Mesendoderm (in vitro differentiated cells): Measurements from ENCODE around the gene TXNDC11.

ENCODE experiments used
- DNase-seq: peaks from one replicate; pipeline ENCODE4 v3.0.0; 2013
- H2AK5ac ChIP-seq: 2 replicates; pipeline ENCODE4 v1.6.1; 2013; ENCODE audit warnings: low read length, inconsistent platforms
- H2BK120ac ChIP-seq: 2 replicates; pipeline ENCODE4 v1.6.1; 2013; ENCODE audit warnings: low read depth, mild to moderate bottlenecking, low read length, moderate library complexity, mixed read lengths
- H2BK15ac ChIP-seq: replicated peaks from 2 replicates; pipeline ENCODE4 v1.6.1; 2013; ENCODE audit warnings: low read depth, mild to moderate bottlenecking, moderate library complexity
- H2BK5ac ChIP-seq: 2 replicates; pipeline ENCODE4 v1.6.1; 2013; ENCODE audit warnings: low read length, inconsistent platforms
- H3K18ac ChIP-seq: 2 replicates; pipeline ENCODE4 v1.6.1; 2013; ENCODE audit warnings: mild to moderate bottlenecking, low read length, mixed read lengths
- H3K23ac ChIP-seq: one replicate; pipeline ENCODE4 v1.6.1; 2013; ENCODE audit warnings: low read length
- H3K27ac ChIP-seq: 2 replicates; pipeline ENCODE4 v1.5.1; 2013; ENCODE audit warnings: low read depth, mild to moderate bottlenecking, inconsistent platforms, low read length, moderate library complexity
- H3K27me3 ChIP-seq: 2 replicates; pipeline ENCODE4 v1.6.1; 2013; ENCODE audit warnings: low read length, control low read depth, mild to moderate bottlenecking, inconsistent platforms; ENCODE audit not compliant: insufficient read depth, poor library complexity
- H3K36me3 ChIP-seq: 2 replicates; pipeline ENCODE4 v1.6.1; 2013; ENCODE audit warnings: low read length, inconsistent platforms; ENCODE audit not compliant: control insufficient read depth, insufficient read depth
- H3K4ac ChIP-seq: one replicate; pipeline ENCODE4 v1.6.1; 2013; ENCODE audit warnings: low read depth, mild to moderate bottlenecking, low read length, moderate library complexity
- H3K4me1 ChIP-seq: 2 replicates; pipeline ENCODE4 v1.6.1; 2013; ENCODE audit warnings: low read depth, low read length, inconsistent platforms; ENCODE audit not compliant: control insufficient read depth
- H3K4me2 ChIP-seq: 2 replicates; pipeline ENCODE4 v1.6.1; 2013; ENCODE audit warnings: low read length
- H3K4me3 ChIP-seq: 2 replicates; pipeline ENCODE4 v1.5.1; 2013; ENCODE audit warnings: mild to moderate bottlenecking, low read length
- H3K56ac ChIP-seq: one replicate; pipeline ENCODE4 v1.6.1; 2013; ENCODE audit warnings: low read length
- H3K79me1 ChIP-seq: 2 replicates; pipeline ENCODE4 v1.6.1; 2013; ENCODE audit warnings: low read length, inconsistent platforms
- H3K79me2 ChIP-seq: 2 replicates; pipeline ENCODE4 v1.6.1; 2013; ENCODE audit warnings: mild to moderate bottlenecking, low read length; ENCODE audit not compliant: control insufficient read depth, insufficient read depth
- H3K9ac ChIP-seq: 2 replicates; pipeline ENCODE4 v1.6.1; 2013; ENCODE audit warnings: low read length, inconsistent platforms
- H4K5ac ChIP-seq: one replicate; pipeline ENCODE4 v1.6.1; 2013; ENCODE audit warnings: low read length
- H4K8ac ChIP-seq: one replicate; pipeline ENCODE4 v1.6.1; 2013; ENCODE audit warnings: low read depth, mild to moderate bottlenecking, control low read depth, low read length, moderate library complexity
- WGBS: extraction: QIAGEN DNeasy Blood & Tissue Kit; methylation state at CpG from one replicate; pipeline ENCODE4 v1.1.7; 2013; ENCODE audit warnings: low lambda C conversion rate, missing lambda C conversion rate; ENCODE audit not compliant: insufficient coverage; ENCODE audit errors: extremely low coverage; 5-methylcytosine and 5-hydroxymethylcytosine counted together

TXNDC11 gene

DNA sequence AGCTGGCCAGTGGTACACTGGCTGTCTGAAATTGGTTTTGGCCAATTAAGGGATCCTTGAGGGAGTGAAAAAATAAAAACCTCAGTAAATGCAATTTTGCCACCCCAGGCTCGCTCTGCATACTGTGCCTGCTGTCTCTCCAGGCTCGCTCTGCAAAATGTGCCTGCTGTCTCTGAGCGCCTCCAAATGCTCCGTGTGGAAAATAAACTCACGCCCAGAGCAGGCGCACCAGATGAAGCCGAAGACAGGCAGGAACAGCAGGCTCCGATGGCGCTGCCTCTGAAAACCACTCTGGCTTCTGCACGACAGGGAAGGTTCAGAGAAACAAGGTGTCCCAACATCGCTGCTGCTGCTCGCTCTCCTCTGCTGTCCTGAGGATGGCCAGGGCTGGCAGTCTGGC, 45.3 kb downstream of the TXNDC11 start:
- no peak overlapping the region for H2AK5ac ChIP-seq
- H3K27ac ChIP-seq, result no peak overlapping the region
- no peak overlapping the region for H3K4me2 ChIP-seq
- H3K79me2 ChIP-seq, result no peaks in the 10 kb centered on the region
- H3K27me3 ChIP-seq, result no peaks in the 10 kb centered on the region
- H4K5ac ChIP-seq, result no peak overlapping the region
- peaks cover 8% of the 10 kb centered on the region for H3K36me3 ChIP-seq
- DNase-seq, result no peak
- no peak overlapping the region for H3K23ac ChIP-seq
- H3K9ac ChIP-seq, result no peak overlapping the region
- no peak overlapping the region for H3K18ac ChIP-seq
- H2BK5ac ChIP-seq, result no peak overlapping the region
- no peaks in the 10 kb centered on the region for H3K4me1 ChIP-seq
- no CpG with 5 or more reads among the region's 12 CpGs for WGBS
- no peak overlapping the region for H2BK15ac ChIP-seq
- no peak overlapping the region for H3K56ac ChIP-seq
- H2BK120ac ChIP-seq, result no peak overlapping the region
- no peak overlapping the region for H3K4me3 ChIP-seq
- peaks cover 2% of the 10 kb centered on the region for H3K79me1 ChIP-seq
- H4K8ac ChIP-seq, result no peak overlapping the region
- no peak overlapping the region for H3K4ac ChIP-seq

- Histone ChIP-seq H3K79me2 (no peaks in the 10 kb centered on the region), H3K27me3 (no peaks in the 10 kb centered on the region), H3K9ac (no peak overlapping the region), H3K36me3 (peaks cover 11% of the 10 kb centered on the region), H3K79me1 (peaks cover 2% of the 10 kb centered on the region), H2AK5ac (no peak overlapping the region), H2BK5ac (no peak overlapping the region), H3K4me2 (no peak overlapping the region), H3K27ac (no peak overlapping the region), H2BK120ac (no peak overlapping the region), H3K18ac (no peak overlapping the region), H3K23ac (no peak overlapping the region), H4K8ac (no peak overlapping the region), H4K5ac (no peak overlapping the region), H3K4me1 (no peaks in the 10 kb centered on the region), H2BK15ac (no peak overlapping the region), H3K4me3 (no peak overlapping the region), H3K56ac (no peak overlapping the region), H3K4ac (no peak overlapping the region)
- WGBS, result no CpG with 5 or more reads among the region's 12 CpGs
- no peak for DNase-seq
Measured at GRCh38 chr16:11696266-11697012, 46.2 kb downstream of the TXNDC11 start.

GRCh38 chr16:11692651-11693050, 50.0 kb downstream of the TXNDC11 start:
- Histone ChIP-seq H3K79me1 (no peaks in the 10 kb centered on the region), H3K4me1 (no peaks in the 10 kb centered on the region), H2BK15ac (no peak overlapping the region), H2BK5ac (no peak overlapping the region), H3K27ac (no peak overlapping the region), H3K18ac (no peak overlapping the region), H3K79me2 (no peaks in the 10 kb centered on the region), H2BK120ac (no peak overlapping the region), H3K23ac (no peak overlapping the region), H3K36me3 (peaks cover 11% of the 10 kb centered on the region), H4K5ac (no peak overlapping the region), H3K4ac (no peak overlapping the region), H3K9ac (no peak overlapping the region), H3K4me2 (no peak overlapping the region), H2AK5ac (no peak overlapping the region), H4K8ac (no peak overlapping the region), H3K4me3 (no peak overlapping the region), H3K27me3 (no peaks in the 10 kb centered on the region), H3K56ac (no peak overlapping the region)
- no CpG with 5 or more reads among the region's 6 CpGs for WGBS
- no peak for DNase-seq

- no peak overlapping the region for H2BK5ac ChIP-seq
- no peak overlapping the region for H4K8ac ChIP-seq
- no peaks in the 10 kb centered on the region for H3K79me2 ChIP-seq
- no CpG with 5 or more reads among the region's 8 CpGs for WGBS
- H3K18ac ChIP-seq, result no peak overlapping the region
- no peak overlapping the region for H2BK15ac ChIP-seq
- H3K27me3 ChIP-seq, result no peaks in the 10 kb centered on the region
- no peak overlapping the region for H4K5ac ChIP-seq
- H3K36me3 ChIP-seq, result peaks cover 12% of the 10 kb centered on the region
- no peak overlapping the region for H3K56ac ChIP-seq
- H3K4ac ChIP-seq, result no peak overlapping the region
- no peak overlapping the region for H3K4me2 ChIP-seq
- DNase-seq, result no peak
- H3K4me3 ChIP-seq, result no peak overlapping the region
- no peak overlapping the region for H3K9ac ChIP-seq
- no peaks in the 10 kb centered on the region for H3K4me1 ChIP-seq
- H3K27ac ChIP-seq, result no peak overlapping the region
- H2AK5ac ChIP-seq, result no peak overlapping the region
- no peak overlapping the region for H2BK120ac ChIP-seq
- no peak overlapping the region for H3K23ac ChIP-seq
- no peaks in the 10 kb centered on the region for H3K79me1 ChIP-seq
Measured at GRCh38 chr16:11692171-11692570, 50.5 kb downstream of the TXNDC11 start.

- Histone ChIP-seq H3K4ac (no peak overlapping the region), H2AK5ac (no peak overlapping the region), H3K27ac (no peak overlapping the region), H2BK120ac (no peak overlapping the region), H3K4me1 (no peaks in the 10 kb centered on the region), H3K56ac (no peak overlapping the region), H3K18ac (no peak overlapping the region), H4K8ac (no peak overlapping the region), H2BK5ac (no peak overlapping the region), H3K79me2 (no peaks in the 10 kb centered on the region), H4K5ac (no peak overlapping the region), H3K36me3 (peaks cover 12% of the 10 kb centered on the region), H3K79me1 (no peaks in the 10 kb centered on the region), H3K23ac (no peak overlapping the region), H3K9ac (no peak overlapping the region), H3K4me2 (no peak overlapping the region), H3K4me3 (no peak overlapping the region), H3K27me3 (no peaks in the 10 kb centered on the region), H2BK15ac (no peak overlapping the region)
- DNase-seq, result no peak
- WGBS, result no CpG with 5 or more reads among the region's 15 CpGs
Measured at GRCh38 chr16:11691771-11692170, 50.9 kb downstream of the TXNDC11 start.

DNA sequence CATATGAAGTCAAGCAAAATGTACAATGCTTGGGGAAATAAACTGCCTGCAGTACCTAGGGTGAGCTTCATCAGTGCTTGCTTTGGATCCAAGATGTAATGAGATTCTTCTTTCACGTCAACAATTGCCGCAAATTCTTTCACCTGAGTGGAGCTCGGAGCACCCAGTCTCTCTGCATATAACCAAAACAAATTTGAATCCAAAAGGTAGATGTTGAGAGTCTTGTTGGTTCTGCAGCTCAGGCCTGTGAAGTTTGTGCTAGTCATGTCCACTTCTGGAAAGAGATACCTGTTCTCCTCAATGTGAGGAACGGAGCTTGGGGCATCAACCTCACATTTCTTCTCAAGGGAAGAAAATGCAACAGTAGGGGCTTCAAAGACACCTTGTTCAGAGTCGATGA, 51.4 kb downstream of the TXNDC11 start:
- Histone ChIP-seq H3K18ac (no peak overlapping the region), H3K27me3 (no peaks in the 10 kb centered on the region), H4K8ac (no peak overlapping the region), H2AK5ac (no peak overlapping the region), H3K4me2 (no peak overlapping the region), H2BK15ac (no peak overlapping the region), H3K27ac (no peak overlapping the region), H3K79me2 (no peaks in the 10 kb centered on the region), H3K4ac (no peak overlapping the region), H3K4me3 (no peak overlapping the region), H4K5ac (no peak overlapping the region), H3K23ac (no peak overlapping the region), H2BK5ac (no peak overlapping the region), H3K9ac (no peak overlapping the region), H2BK120ac (no peak overlapping the region), H3K79me1 (no peaks in the 10 kb centered on the region), H3K4me1 (no peaks in the 10 kb centered on the region), H3K56ac (no peak overlapping the region), H3K36me3 (peaks cover 7% of the 10 kb centered on the region)
- DNase-seq, result no peak
- no CpG with 5 or more reads among the region's 5 CpGs for WGBS
